ENCODE results near the gene ELK1.
"Not testable (repeated sequence)": the region's sequence is repeated elsewhere in the genome, so short reads cannot be mapped to it uniquely, and the experiment has no call there.

Gene ELK1, protein sequence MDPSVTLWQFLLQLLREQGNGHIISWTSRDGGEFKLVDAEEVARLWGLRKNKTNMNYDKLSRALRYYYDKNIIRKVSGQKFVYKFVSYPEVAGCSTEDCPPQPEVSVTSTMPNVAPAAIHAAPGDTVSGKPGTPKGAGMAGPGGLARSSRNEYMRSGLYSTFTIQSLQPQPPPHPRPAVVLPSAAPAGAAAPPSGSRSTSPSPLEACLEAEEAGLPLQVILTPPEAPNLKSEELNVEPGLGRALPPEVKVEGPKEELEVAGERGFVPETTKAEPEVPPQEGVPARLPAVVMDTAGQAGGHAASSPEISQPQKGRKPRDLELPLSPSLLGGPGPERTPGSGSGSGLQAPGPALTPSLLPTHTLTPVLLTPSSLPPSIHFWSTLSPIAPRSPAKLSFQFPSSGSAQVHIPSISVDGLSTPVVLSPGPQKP

DNA sequence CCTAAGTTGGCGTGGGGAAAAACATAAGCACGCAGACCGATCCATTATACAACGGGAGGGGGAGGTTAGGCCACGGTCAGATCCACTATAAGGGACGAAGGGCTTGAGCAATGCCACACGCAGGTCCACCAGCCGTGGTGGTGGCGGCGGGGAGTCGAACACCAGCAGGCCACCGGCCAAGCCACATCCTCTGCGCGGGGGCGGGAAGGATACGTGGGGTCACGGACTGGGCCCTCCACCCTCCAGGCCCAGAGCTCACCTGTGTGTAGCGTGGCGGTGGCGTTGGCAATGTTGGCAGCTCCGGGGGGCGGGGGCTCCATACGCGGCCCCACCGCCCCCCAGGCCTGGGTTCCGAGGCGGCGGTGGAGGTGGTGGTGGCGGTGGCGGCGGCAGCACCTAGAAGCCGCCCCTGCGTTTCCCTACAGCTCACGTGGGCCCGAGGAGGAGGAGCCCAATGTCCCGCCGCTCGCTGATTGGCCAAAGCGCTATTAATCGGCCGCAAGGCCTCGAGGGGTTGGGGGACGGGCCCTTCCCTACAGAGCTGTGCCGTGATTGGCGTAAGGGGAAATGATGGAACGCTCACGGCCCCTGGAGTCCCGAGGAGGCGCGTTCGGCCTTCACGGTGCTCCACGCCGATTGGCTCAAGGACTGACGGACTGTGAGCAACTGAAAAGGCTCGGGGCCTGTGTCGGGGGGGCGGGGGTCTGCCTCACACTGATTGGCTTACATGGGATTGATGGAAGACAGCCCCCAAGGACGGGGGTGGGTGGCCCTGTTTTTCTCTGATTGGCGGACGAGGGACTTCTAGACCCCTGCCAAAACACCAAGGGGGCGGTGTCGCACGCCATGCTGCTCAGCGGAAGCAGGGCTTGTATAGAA, at the start of gene ELK1:
TSS of gene ELK1 (minus strand) at position 400 of the 879 bp plus-strand sequence. CDS start 9,122 bp downstream, outside the sequence.
- in situ Hi-C loops (cut with MboI; ENCODE audit: low sequenced_read_pairs) = no loop called here

DNA sequence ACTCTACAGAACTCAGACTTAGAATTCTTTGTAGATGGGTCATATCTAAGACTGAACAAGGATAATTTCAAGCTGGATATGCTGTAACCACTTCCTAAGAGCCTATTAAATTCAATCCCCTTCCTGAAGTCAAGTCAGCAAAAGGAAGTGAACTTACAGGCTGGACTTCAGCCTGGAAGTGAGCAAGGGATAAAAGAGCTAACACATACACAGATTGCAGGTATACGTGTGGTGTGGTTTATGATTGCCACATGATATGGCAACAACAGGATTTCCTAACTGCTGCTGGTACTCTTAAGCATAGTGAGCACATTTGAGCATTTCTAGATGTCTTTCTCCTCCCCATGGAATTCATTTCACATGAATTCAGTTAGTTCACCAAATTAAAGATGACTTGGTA, 46.8 kb upstream of the ELK1 start:
- in situ Hi-C loops (cut with MboI; ENCODE audit: low sequenced_read_pairs) = no loop called here

DNA sequence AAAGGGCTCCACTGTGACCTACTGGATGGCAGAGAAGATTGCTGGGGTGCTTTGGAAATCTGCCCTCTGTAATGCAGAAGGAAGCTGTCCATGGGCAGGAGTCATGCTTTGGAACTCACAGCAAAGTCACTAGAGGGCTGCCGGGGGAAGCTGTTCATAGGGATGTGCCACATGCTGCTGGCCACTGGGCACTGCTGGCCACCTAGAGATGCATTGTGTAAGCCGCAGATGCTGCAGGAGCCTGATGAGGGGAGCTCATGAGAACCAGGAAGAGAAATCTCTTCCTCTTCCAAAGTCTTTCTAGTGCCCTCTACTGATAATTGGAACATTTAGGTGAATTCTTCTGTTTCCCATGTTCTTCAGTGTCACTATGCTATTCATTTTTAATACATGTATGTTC, 39.8 kb upstream of the ELK1 start:
- in situ Hi-C loops (cut with MboI; ENCODE audit: low sequenced_read_pairs) = no loop called here

DNA sequence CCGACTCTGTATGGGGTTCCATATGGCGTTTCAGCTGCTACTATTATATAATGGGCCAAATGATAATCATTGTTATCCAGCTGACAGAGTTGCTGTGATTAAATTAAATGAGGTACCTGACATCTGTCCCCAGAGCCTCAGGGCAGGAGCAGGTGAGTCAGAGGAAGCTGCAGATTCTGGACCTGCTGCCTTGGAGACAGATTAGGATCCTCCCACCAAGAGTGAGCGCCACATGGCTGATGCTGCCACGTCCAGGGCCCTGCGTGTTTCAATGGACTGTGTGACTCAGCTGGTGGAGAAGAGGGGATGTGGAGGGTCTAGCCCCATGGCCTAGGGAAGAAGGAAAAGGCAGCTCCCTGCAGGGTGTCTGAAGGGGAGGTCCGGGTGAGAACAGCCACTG, 36.9 kb upstream of the ELK1 start:
- in situ Hi-C loops (cut with MboI; ENCODE audit: low sequenced_read_pairs) = no loop called here

DNA sequence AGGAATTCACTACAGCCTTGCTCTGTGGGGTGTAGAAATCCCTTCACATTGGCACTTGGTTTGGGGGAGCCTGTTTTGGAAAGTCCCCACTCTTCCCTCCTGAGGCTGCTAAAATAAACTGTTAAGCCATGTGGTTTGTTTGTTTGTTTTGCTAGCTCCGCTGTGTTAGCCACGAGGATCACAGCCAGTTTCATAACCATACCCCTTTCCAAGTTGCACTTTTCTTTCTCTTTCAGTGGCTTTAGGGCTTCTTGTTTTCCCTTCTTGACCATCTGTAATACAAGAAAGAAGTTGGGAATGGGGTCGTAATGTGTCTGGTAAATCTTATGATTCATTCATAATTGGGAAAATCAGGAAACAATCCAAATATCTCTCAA, 33.5 kb upstream of the ELK1 start:
- in situ Hi-C loops (cut with MboI; ENCODE audit: low sequenced_read_pairs) = no loop called here

DNA sequence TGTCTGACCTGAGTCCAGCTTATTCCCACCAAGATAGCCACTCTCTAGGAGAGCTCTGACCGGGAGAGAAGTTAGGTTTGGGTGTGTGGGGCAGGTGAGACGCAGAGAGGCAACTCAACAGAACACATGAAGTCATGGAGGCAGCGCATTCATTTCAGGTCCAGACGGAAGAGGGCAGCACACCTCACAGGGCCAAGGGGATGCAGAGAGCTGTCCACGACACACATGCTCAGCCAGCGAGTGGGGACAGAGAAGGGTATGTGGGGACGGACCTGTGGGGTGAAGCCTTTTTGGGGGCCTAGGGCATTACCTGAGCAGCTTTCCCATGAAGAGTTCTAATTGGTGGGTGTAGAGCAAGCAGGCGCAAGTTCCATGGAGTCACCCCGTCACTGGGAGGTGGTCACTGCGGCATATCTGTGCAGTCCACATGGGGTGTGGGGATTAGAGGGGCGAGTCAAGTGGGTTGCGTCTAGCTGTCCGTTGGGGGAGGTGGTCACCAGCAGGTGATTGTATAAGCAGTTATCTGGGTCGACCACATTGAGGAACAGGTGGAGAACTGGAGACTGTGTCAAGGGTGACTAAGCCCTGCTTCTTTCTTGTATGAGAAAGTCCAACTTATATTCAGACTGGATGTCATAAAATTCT, 32.9 kb upstream of the ELK1 start:
- in situ Hi-C loops (cut with MboI; ENCODE audit: low sequenced_read_pairs) = no loop called here

DNA sequence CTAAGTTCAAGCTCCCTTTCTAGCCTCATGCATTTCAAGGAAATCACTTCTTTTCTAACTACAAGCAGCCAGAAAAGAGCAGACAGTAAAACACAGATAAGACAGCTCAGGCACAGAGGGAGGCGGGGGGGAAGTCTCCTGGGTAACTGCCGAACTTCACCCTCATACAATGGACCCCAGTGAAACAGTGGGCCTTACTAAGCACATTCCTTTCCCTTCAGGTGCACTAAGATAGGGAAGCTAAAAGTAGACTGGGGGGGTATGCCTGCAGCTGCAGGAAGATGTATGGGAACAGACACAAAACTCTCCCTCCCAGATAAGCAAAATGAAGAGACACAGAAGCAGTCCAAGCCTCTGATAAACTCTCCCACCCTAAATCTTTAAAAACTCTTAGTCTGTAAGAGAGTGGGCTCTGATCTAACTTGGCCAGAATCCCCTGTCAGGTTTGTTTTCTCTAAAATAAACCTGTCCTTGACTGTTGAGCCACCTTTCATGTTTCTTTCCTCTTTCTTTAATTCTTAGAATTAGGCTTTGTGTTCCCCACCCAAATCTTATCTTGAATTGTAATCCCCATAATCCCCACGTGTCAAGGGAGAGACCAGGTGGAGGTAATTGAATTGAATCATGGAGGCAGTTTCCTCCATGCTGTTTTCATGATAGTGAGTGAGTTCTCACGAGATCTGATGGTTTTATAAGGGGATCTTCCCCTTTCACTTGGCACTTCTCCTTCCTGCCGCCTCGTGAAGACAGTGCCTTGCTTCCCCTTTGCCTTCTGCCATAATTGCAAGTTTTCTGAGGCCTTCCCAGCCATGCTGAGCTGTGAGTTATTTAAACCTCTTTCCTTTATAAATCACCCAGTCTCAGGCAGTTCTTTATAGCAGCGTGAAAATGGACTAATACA, 25.8 kb upstream of the ELK1 start:
- in situ Hi-C loops (cut with MboI; ENCODE audit: low sequenced_read_pairs) = not testable (repeated sequence)

DNA sequence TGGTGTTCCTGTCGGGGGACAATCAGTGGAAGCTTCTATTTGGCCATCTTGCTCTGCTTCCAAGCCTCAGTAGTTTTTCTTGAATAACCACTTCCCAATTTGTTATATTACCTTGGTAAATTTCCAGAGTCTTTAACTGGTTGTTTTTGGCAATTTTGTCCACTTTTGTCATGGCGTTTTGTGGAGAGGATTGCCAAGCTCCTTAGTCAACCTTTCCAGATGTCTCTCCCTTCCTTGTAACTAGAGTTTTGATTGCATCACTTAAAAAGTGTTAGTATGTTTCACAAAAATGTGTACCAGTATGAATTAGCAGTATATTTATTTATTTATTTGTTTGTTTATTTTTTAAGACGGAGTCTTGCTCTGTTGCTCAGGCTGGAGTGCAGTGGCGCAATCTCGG, 24.4 kb upstream of the ELK1 start:
- in situ Hi-C loops (cut with MboI; ENCODE audit: low sequenced_read_pairs) = no loop called here

DNA sequence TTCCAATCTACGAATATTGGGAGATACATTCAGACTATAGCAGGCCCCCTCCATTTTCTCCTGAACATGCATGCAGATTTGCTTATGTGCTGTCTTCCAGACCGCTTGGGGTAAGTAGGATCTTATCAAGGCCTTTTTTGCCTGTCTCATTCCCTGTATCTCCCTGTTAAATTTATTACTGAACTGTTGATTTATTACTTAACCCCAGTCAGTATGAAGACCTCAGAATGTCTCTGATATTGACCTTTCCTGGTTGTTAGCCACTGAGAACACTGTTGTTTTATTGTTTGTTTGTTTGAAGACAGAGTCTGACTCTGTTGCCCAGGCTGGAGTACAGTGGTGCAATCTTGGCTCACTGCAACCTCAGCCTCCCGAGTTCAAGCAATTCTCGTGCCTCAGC, 15.4 kb upstream of the ELK1 start:
- in situ Hi-C loops (cut with MboI; ENCODE audit: low sequenced_read_pairs) = not testable (repeated sequence)

DNA sequence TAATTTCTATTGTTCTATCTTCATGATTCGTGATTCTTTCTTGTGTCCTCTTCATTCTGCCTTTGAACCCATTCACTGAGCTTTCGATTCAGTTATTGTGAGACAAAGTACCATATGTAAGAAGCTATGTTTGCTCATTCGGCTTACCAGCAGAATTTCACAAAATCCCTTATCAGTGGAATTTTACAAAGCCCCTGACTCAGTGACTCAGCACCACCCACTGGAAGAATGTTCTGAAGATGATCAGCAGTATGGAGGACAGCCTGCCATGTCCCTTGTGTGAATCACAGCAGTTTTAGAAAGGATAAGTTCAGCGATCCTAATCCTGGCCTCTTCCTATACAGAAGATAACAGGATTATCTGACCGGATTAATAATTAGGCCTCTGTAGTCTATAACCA, 14.4 kb upstream of the ELK1 start:
- in situ Hi-C loops (cut with MboI; ENCODE audit: low sequenced_read_pairs) = no loop called here

DNA sequence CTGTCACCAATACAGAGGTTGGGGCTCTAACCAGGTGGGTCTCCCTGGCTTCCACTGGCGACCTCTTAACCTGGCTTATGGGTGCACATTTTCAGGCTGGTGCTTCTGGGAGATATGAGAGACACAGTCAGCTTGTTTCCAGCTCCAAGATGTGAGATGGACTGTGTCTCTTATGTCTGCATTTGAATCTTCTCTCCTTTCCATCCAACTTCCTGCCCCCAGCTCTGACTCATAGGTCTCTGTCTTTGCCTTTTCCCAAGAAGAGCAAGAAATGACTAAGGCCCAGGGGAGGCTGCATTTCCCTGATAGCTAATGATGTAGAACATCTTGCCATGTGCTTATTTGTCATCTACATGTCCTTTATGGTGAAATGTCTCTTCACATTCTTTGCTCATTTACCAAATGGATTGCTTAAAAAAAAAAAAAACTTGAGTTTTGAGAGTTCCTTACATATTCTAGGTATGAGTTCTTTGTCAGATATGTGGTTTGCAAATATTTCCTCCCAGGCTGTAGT, 11.8 kb upstream of the ELK1 start:
- in situ Hi-C loops (cut with MboI; ENCODE audit: low sequenced_read_pairs) = no loop called here

DNA sequence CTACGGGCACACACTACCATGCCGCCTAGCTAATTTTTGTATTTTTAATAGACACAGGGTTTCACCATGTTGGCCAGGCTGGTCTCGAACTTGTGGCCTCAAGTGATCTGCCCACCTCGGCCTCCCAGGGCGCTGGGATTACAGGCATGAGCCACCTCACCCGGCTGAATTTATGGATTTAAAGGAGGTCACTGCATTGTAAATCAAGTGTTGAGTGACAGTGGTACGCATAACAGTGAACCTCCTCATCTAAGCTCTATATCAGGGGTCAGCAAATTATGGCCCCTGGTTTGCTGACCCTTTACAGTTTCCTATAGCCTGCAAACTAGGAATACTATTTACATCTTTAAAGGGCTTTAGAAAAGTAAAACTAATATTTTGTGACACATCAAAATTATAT, 11.2 kb upstream of the ELK1 start:
- in situ Hi-C loops (cut with MboI; ENCODE audit: low sequenced_read_pairs) = no loop called here

DNA sequence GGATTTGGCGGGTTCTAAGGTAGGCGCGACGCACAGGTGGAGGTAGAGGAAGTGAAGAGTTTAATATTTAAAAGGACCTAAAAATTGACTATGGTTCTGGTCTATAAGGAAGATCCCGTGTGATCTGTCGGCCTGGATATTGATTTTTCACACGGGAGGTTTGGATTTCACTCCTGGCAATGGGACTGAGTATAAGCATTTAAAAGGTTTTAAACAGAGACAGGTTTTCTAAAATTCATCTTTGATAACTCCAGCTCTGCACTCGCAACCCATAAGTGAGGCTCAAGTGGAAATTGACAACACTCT, 9.0 kb upstream of the ELK1 start:
- in situ Hi-C loops (cut with MboI; ENCODE audit: low sequenced_read_pairs) = no loop called here

DNA sequence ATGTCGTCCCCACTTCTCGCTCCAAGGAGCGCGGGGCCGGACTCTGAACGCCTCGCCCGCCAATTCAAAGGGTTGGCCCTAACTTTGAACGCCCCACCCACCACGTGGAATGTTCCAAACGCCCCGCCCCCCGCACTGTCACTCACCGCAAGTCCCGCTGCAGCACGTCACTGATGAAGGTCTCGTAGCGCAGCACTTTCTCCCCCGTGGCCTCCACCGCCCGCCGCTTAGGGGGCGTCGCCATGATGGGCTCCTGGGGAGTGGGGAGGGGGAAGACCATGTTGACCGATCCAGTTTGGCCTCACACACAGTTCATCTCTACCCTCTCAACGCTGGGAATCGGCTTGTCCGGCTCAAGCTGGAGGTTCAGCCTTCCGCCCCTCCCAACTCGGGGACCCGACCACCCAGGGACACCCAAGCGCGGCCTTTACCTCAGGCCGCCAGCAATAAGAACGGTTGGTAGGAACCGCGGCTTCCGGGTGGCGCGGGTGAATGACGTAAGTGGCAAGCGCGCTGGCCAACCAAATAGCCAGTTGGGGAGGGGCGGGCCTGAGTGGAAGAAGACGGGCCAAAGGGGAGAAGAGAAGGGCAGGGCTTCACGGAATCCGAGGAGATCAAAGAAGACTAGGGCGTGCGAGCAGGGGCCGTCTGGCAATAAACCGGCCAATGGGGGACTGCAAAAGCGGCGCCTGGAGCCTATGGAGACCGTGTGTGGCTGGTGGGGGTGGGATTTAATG, 8.5 kb upstream of the ELK1 start, which contains the start of gene UXT:
TSS of gene UXT (minus strand) at position 497 of the 737 bp plus-strand sequence. CDS start at position 244, 253 bp downstream.
- in situ Hi-C loops (cut with MboI; ENCODE audit: low sequenced_read_pairs) = no loop called here

DNA sequence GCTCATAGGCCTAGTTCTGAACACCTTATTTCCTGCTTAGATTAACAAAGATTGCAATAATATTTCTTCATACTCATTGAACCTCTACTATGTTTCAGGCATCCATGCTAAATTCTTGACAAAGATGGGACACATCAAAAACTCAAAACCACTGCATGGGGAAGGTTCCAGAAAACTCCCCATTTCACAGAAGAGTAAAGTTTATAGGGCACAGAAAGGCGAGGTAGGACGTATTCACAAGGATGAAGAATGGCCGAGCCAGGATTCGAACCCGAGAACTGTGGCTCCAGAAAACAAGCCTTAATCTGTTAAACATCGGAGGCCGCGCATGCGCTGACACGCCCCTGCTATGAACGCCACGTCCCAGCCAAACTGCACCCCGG, 7.9 kb upstream of the ELK1 start:
- in situ Hi-C loops (cut with MboI; ENCODE audit: low sequenced_read_pairs) = no loop called here

DNA sequence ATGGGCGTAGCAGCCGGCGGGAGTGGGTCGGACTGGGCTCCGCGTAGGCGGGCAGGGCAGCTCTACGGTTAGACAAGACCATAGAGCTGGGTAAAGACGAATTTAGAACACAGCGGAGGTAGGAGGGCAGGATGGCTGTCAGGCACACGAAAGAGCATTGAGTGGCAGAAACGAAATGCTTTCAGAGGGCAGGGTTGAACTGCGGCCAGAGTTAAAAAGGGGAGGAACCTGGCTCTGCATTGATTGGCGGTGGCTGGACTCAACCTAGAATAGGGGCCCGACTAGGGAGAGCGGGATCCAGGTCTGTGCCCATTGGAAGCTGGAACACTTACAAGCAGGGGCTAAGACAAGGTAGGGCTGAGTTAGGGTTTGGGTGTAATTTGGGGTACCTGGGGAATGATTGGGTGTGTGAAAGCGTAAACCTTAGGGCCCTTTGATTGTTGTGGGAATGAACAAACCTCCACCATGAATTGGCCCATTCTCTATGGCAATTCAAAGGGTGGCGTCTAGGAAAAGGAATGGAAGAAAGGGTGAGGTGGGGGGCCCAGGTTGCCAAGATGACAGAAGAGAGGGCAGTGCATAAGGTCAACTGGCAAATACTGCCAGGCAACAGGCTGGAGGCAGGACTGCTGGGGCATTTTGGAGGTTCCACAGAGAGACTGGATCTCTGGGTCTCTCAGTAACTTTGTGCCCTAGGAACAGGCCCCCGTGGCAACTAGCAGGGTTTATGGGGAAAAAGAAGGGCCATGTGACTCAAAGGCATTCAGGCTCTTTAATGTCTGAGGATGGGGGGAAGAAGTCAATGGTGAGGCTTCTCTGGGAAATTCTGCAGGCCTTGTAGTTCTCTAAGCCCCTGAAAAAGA, 911 bp upstream of the ELK1 start:
- in situ Hi-C loops (cut with MboI; ENCODE audit: low sequenced_read_pairs) = no loop called here

DNA sequence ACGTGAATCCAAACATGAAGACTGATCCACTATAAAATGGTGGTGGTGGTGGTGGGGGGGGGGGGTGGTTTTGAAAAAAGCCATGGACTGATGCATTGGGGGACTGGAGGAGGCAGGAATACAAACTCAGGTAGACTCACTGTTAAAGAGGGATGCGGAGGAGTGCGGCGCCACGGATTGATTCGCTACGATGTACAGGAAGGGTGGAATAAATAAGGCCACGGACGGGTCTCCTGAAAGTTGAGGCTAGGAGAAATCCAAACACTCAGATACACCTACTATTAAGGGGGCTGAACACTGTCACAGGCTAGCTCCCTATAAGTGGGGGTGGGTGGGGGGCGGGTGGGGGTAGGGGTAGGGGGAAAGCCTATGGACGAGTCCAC, 591 bp downstream of the ELK1 start:
- in situ Hi-C loops (cut with MboI; ENCODE audit: low sequenced_read_pairs) = no loop called here

DNA sequence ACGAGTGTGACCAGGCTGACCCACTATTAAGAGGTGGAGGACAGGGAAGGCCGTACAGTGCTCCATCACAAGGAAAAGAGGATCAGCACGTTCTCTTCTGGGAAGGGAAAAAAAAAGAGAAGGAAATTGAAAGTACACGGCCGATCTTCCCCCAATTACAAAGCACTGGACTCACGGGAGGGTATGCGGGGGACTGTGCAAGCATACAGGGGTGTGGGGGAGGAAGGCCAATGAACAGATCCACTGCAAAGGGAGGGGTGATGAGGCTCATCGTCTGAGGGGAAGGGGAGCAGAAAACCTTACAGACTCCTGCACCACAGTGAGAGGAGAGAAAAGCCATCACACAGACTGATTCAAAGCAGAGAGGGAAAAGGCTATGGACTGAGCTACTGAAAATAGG, 1.1 kb downstream of the ELK1 start:
- in situ Hi-C loops (cut with MboI; ENCODE audit: low sequenced_read_pairs) = no loop called here

DNA sequence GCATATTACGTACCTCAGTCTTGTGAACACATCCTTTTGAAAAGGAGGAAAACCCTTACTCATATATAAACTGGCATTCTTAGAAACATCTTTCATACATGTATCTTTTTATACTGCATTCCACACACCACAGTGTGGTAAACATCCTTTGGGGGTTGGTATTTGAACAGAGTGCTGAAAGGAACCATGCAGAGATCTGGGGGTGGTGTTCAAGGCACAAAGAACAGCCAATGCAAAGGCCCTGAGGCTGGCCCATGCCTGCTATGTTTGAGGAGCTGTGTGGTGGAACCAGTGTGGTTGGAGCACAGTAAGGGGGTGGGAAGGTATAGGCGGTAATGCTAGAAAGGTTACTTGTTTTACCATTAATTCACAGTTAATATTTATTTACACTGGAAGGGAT, 2.0 kb downstream of the ELK1 start:
- in situ Hi-C loops (cut with MboI; ENCODE audit: low sequenced_read_pairs) = no loop called here

Data from hTERT RPE-1 (cell line).